Cardiac fibroblast (primary cell): ENCODE measurements around the gene SALL2.

Experiments used
- DNase-seq, 2 donors: peaks; one replicate each; pipeline versions ENCODE4 v3.0.0 to v3.0.0-alpha.2; 2010; ENCODE audit warnings: low read depth in 2 of 2
- H3K4me3 ChIP-seq, 2 donors: replicated peaks in 1 of 2; 1 replicate in 1 of 2; 2 replicates in 1 of 2; pipeline ENCODE4 v1.5.1; 2011; ENCODE audit warnings: low read depth in 2 of 2, low read length in 2 of 2, mild to moderate bottlenecking in 2 of 2, moderate library complexity in 1 of 2
- CTCF ChIP-seq: IDR thresholded peaks from one replicate; pipeline ENCODE4 v1.5.1; 2011; ENCODE audit warnings: low read depth, mild to moderate bottlenecking, low read length, inconsistent platforms

The SALL2 gene

GRCh38 chr14:21536418-21537089 lies 10.4 kb upstream of the SALL2 start:
- no peak for TF ChIP-seq CTCF
- H3K4me3 ChIP-seq, result peak overlapping the region; percentile 12 to 25
- DNase-seq, result no peak

- H3K4me3 ChIP-seq, result no peak overlapping the region
- no peak for DNase-seq
- TF ChIP-seq CTCF, result no peak
Measured at GRCh38 chr14:21535545-21536417, 9.6 kb upstream of the SALL2 start.

GRCh38 chr14:21534576-21534975 lies 8.4 kb upstream of the SALL2 start:
- no peak for TF ChIP-seq CTCF
- H3K4me3 ChIP-seq, result no peak overlapping the region
- DNase-seq, result no peak

GRCh38 chr14:21533294-21533693 lies 7.1 kb upstream of the SALL2 start:
- no peak for TF ChIP-seq CTCF
- H3K4me3 ChIP-seq, result no peak overlapping the region
- no peak for DNase-seq

- no peak for DNase-seq
- TF ChIP-seq CTCF, result no peak
- no peak overlapping the region for H3K4me3 ChIP-seq
Measured at GRCh38 chr14:21529515-21529914, 3.4 kb upstream of the SALL2 start.

GRCh38 chr14:21528381-21529348 lies 2.5 kb upstream of the SALL2 start:
- TF ChIP-seq CTCF, result no peak
- H3K4me3 ChIP-seq, result no peak overlapping the region
- peak; percentile 30 to 71 for DNase-seq
